Dedifferentiated amniotic fluid mesenchymal stem cell (primary cell): Measurements from ENCODE around the gene ATP7A.
A peak's percentile ranks its signal among the peaks of the same experiment; 100 is the strongest.
"Not testable (repeated sequence)": the region's sequence is repeated elsewhere in the genome, so short reads cannot be mapped to it uniquely, and the experiment has no call there.

Source experiments
- DNase-seq: peaks from one replicate; pipeline ENCODE4 v3.0.0-alpha.2; 2016; ENCODE audit errors: extremely low spot score

ATP7A gene

DNA sequence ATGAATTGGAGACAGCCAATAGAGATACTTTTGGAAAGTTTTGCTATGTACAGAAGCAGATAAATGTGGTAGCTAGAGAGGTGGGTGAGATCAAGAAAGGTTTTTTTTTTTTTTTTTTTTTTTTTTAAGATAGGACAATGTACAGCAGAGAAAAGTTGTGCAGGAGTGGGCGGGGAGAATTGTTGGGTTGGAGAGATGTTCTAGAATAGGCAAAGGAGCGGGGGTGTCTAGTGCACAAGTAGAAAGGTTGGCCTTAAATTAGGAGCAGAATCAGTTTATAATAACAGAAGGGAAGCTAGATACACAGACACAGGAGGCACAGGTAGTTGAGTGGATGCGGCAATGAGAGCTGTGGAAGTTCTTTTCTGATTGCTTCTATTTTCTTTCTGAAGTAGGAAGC, 127.4 kb downstream of the ATP7A start:
- DNase-seq, result no peak

DNA sequence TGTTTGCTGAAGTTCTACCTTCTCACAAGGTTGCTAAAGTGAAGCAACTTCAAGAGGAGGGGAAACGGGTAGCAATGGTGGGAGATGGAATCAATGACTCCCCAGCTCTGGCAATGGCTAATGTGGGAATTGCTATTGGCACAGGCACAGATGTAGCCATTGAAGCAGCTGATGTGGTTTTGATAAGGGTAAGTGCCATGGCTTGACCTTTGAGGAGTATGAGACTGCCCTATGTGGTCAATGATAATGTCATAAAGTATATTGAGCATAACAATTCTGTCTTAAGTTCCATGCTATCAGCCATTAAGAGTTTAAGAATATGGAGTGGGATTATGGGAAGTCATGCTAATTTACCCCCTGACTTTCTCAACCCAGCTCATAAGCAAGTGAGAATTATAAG, 132.1 kb downstream of the ATP7A start:
- no peak for DNase-seq

DNA sequence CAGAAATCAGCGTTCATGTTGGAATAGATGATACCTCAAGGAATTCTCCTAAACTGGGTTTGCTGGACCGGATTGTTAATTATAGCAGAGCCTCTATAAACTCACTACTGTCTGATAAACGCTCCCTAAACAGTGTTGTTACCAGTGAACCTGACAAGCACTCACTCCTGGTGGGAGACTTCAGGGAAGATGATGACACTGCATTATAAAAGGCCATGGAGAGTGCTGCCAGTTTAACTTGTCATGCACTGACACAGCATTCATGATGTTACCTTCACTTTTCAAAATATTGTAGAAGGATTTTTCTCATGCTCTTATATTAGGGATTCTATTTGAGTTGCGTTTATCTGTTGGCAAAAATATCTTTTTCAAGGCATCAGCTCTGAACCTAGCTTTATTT, 135.9 kb downstream of the ATP7A start:
- DNase-seq, result no peak

DNA sequence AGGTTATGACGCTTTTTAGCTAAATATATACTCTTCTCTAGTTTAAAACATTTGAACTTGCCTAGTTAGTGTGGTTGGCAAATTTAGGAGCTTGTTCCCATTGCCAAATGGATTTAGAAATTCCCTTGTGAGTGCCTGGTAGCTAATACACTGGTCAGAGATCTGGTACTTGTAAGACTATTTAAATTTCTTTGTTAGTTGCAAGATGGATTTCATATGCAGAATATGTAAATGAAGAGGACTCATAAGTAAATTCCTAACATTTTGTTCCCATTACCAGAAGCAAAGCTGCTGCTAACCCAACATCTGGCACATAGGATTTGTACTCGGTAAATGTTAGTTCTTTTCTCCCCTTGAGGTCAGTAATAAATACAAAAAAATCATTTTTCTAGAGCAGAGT, 137.6 kb downstream of the ATP7A start:
- DNase-seq, result no peak

DNA sequence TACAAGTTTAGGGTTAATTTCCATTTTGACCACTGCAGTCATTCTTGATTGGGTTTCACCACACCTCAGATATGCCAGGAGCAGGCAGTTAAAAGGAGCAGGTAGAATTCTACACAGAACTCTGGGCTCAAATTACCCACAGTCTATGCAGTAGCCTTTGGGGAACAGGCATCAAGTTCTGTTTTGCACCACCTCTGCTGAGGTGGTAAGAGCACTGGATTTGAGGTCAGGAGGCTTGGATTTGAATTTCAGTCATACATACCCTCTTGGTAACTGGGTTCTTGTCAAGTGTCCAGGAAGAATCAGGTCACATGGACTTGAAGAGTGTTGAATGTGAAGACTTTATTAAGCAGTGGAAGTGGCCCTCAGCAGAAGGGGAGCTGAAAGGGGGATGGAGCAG, 153.2 kb downstream of the ATP7A start:
- DNase-seq, result no peak

DNA sequence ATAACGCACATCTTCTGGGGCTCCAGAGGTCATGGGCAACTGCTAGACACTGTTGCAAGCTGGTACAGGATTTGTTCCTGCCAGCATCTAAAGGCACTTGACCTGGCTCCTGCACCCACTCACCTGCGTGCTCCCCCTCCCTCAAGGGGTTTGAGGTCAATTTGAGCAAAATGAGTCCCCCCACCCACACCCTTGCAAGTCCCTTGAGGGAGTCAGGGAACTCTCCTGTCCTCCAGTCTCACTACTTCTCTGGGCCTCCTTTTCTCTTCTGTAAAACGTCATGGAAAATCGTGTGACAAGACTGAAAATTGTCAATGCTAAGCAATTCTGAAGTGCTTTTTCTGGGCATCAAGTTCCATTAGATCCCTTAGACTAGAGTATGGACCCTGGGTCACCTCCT, 153.7 kb downstream of the ATP7A start:
- DNase-seq, result no peak

DNA sequence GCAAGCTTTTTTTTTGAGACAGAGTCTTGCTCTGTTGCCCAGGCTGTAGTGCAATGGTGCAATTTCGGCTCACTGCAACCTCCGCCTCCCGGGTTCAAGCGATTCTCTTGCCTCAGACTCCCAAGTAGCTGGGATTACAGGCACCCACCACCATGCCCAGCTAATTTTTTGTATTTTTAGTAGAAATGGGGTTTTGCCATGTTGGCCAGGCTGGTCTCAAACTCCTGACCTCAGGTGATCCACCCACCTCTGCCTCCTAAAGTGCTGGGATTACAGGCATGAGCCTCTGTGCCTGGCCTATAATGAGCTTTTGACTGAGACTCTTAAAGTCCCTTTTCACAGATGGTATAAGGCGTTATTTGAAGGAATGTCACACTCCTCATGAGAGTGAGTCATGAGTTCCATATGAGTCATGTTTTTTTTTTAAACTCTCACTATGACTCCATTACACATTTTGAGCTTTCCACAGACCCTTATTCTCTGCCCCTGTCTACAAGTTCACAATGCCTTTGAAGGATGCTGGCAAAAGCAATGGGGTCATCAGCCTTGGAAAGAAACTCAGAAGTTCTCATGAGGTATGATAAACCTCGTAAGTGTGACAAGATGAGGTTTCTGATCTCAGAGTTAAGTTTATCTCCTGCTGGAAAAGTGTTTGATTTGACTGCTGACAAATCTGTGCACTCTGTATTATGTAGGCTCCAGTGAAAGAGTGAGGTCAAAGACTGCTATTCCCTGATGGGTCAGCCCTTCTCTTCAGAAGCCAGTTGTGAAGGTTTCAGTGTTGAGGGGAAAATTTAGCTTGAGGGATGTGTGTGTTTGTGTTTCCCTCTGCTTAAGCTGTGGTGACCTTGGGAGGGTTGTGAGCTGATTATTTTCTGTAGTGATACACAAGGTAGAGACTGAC, 154.5 kb downstream of the ATP7A start:
- peak; percentile 16 for DNase-seq

DNA sequence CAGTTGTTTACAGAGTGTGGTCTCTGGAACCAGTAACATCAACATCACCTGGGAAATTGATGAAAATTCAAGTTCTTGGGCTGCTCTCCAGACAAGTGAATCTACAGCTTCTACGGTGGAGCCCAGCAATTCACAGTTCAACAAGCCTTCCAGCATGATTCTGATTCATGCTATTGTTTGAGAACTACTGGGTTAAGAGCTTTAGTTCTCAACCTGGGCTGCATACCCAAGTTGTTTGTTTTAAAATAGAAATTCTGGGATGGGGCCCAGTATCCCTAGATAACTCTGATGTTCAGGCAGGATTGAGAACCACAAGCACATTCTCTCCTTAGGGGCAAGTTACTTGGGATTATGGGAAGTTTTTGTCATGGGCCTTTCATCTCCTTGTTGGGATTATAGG, 155.6 kb downstream of the ATP7A start:
- no peak for DNase-seq

DNA sequence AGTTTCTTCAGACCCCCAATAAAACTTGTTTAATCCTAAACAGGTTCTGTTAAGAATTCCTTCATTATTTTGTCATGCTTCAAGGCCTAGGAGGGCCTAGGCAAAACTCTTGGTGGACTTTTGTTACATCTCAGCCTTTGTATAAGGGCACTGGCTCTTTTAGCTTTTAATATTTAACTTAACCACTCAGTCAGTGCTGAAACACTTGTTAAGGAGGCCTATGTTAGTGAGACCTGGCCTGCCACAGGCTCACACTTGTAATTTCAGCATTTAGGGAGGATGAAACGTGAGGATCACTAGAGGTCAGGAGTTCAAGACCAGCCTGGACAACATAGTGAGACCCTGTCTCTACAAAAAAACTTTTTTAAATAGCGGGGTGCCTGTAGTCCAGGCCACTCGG, 160.8 kb downstream of the ATP7A start:
- no peak for DNase-seq

DNA sequence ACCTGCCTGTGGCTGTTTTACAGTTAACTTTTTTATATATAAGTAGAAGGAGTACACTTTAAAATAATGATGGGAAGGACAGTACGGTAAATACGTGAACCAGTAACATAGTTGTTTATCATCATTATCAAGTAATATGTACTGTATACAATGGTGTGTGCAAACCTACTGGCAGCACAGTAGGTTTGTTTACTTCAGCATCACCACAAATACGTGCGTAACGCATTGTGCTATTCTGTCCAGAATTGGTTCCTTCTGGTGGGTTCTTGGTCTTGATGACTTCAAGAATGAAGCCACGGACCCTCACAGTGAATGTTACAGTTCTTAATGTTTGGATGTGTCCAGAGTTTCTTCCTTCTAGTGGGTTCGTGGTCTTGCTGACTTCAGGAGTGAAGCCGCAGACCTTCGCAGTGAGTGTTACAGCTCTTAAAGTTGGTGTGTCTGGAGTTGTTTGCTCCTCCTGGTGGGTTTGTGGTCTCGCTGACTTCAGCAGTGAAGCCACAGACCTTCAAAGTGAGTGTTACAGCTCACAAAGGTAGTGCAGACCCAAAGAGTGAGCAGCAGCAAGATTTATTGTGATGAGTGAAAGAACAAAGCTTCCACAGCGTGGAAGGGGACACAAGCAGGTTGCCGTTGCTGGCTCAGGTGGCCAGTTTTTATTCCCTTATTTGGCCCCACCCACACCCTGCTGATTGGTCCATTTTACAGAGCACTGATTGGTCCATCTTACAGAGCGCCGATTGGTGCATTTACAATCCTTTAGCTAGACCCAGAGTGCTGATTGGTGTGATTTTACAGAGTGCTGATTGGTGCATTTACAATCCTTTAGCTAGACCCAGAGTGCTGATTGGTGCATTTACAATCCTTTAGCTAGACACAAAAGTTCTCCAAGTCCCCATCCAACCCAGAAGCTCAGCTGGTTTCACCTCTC, 162.9 kb downstream of the ATP7A start:
- not testable (repeated sequence) for DNase-seq

DNA sequence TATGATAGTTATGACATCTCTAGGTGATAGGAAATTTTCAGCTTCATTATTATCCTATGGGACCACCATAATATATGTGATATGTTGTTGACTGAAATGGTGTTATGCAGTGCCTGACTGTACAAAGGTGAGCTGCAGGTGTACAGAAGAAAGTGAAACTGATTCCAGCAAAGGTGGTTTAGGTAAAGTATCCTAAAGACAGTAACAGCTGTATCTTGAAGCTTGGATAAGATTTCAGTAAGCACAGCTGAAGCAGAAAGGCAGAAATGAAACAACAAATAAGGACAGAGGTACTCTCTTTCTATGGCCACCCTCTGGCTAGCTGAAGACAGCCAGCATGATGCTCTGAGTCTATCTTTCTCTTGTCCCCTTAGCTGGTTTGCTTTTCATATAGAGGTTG, 163.6 kb downstream of the ATP7A start:
- DNase-seq, result no peak

DNA sequence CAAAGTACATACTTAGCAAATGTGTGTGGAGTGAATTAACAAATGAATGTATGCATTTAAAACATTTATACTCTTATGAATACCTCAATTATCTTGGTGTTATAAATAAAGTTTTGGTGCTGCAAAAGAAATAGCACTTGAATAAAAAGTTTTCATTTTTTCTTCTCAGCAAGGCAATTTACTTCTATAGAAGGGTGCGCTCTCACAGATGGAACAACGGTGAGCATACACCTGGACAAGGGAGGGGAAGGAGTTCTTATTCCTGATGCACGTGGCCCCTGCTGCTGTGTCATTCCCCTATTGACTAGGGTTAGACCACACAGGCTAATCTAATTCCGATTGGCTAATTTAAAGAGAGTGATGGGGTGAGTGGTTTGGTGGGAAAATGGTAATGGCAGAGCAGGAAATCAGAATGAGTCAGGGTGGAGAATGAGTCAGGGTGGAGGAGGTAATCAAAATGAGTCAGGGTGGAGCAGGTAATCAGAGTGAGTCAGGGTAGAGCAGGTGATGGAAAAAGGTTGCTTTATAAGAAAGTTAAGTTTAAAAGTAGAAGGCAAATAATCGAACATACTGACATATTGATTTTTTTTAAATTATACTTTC, 165.4 kb downstream of the ATP7A start:
- no peak for DNase-seq

DNA sequence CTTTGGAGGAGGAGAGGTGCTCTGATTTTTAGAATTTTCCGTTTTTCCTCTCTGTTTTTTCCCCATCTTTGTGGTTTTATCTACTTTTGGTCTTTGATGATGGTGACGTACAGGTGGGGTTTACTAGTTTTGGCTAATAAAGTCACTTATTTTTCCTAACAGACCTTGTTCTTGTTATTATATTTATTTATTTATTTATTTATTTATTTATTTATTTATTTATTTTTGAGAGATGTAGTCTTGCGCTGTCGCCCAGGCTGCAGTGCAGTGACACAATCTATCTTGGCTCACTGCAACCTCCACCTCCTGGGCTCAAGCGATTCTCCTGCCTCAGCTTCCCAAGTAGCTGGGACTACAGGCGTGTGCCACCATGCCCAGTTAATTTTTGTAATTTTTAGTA, 170.9 kb downstream of the ATP7A start:
- not testable (repeated sequence) for DNase-seq

DNA sequence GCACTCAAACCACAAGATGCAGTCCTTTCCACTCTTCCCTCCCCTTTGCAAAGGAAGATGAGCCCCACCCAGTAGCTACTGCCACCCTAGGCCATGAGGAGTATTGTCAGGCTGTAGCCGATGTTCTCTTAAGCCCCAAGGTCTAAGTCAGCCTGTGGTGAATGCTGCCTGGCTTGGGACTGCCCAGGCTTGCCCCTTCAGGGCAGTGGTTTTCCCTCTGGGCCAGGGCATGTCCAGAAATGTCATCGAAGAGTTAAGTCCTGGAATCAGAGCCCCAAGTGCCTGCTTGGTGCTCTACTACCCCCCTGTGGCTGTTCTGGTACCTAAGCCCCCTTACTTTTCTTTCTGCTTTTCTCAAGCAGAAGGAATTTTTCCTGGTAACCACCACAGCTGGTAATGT, 181.8 kb downstream of the ATP7A start:
- no peak for DNase-seq

DNA sequence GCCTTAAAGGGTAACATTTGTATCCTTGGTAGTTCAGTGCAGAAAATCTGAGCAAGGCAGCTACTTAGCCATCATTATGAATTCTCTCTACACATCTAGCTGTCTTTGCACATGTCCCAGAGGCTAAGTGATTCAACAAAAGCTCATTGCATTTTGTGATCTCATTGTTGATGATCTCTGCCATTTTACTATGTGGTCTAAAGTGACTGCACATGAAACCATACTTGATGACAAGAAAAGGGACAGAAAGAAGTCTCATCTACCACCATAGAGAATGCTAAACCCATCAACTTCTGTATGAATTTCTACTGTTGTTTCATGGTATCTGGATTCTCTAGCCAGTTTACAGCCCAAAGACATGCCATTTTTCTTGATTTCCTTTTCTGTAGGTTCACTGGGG, 187.6 kb downstream of the ATP7A start:
- DNase-seq, result no peak
